GM12878 (cell line): ENCODE data around the gene NLE1. TPM values are rescaled to one million over a fixed set of nuclear protein-coding genes. Genes with fewer than 3 reads are reported as not detected.

ENCODE experiments used
- BCL11A ChIP-seq: IDR thresholded peaks from 2 replicates; pipeline ENCODE4 v1.6.1; 2011; ENCODE audit warnings: low read depth, low read length
- KAT2A ChIP-seq: conservative IDR thresholded peaks from 2 replicates; pipeline ENCODE4 v1.6.1; 2011; ENCODE audit warnings: low read depth, low read length; ENCODE audit not compliant: control insufficient read depth
- RAD51 ChIP-seq: fragments of 450-650 bp; IDR thresholded peaks from 2 replicates; pipeline ENCODE4 v1.6.1; 2016; ENCODE audit warnings: moderate library complexity, mild to moderate bottlenecking, inconsistent platforms
- REST ChIP-seq: IDR thresholded peaks from 2 replicates; pipeline ENCODE4 v1.6.1; 2012; ENCODE audit warnings: mild to moderate bottlenecking, low read depth, low read length
- SIN3A ChIP-seq: IDR thresholded peaks from 2 replicates; pipeline ENCODE4 v1.6.1; 2012; ENCODE audit warnings: low read depth, low read length, improper control_type of control experiment
- polyA plus RNA-seq, 11 experiments: library from polyadenylated mRNA; depleted of rRNA in 4 of 11; unstranded in 6 of 11; stranded (reverse) in 5 of 11; fragments of >200 nt; fragmentation: Nextera tagmentation in 4 of 11; fragmentation: Illumina TruSeq in 1 of 11; extraction: Ambion mirVana in 4 of 11; extraction: Trizol in 1 of 11; gene quantifications; 1 replicate in 1 of 11; 2 replicates in 10 of 11; pipeline versions ENCODE4 v1.2.1 to v1.2.3, GENCODE V29; 2011 to 2016; ENCODE audit warnings: inconsistent platforms in 2 of 11, missing spikeins in 2 of 11, low read depth in 1 of 11
- total RNA-seq, 4 experiments: library from RNA; depleted of rRNA in 3 of 4; stranded (reverse); fragments of >200 nt in 3 of 4; fragmentation: Illumina TruSeq in 1 of 4; extraction: Trizol in 1 of 4; gene quantifications; 2 replicates each; pipeline versions ENCODE4 v1.2.1 to v1.2.3, GENCODE V29; 2013 to 2021
- TF ChIP-seq, protein P1 (sequence below): fragments of 450-650 bp; IDR thresholded peaks from 2 replicates; pipeline ENCODE4 v1.6.1; 2017; ENCODE audit warnings: mild to moderate bottlenecking, moderate library complexity
- TF ChIP-seq, protein P2 (sequence below): fragments of 450-650 bp; IDR thresholded peaks from 2 replicates; pipeline ENCODE4 v1.6.1; 2014; ENCODE audit warnings: mild to moderate bottlenecking
- TF ChIP-seq, protein P3 (sequence below): fragments of 150-350 bp; IDR thresholded peaks from 2 replicates; pipeline ENCODE4 v1.6.1; 2016; ENCODE audit warnings: low read depth, low read length
- TF ChIP-seq, protein P4 (sequence below): fragments of 450-650 bp; formaldehyde crosslinking; IDR thresholded peaks from 2 replicates; pipeline ENCODE4 v1.4.0; 2020; ENCODE audit warnings: mild to moderate bottlenecking, moderate library complexity
- TF ChIP-seq, protein P5 (sequence below): fragments of 150-350 bp; IDR thresholded peaks from 2 replicates; pipeline ENCODE4 v1.6.1; 2014; ENCODE audit warnings: mild to moderate bottlenecking, low read depth, low read length

Gene NLE1
- total and polyA plus RNA-seq, 10 of the 15 experiments (the other 5 are each of a cell fraction or from before 2014, with no cell fraction given): 2.4 to 33.5 (median 17.6) TPM

- TF ChIP-seq KAT2A (no peak), REST (no peak), RAD51 (no peak), SIN3A (no peak), BCL11A (no peak)
- TF ChIP-seq, protein P1, sequence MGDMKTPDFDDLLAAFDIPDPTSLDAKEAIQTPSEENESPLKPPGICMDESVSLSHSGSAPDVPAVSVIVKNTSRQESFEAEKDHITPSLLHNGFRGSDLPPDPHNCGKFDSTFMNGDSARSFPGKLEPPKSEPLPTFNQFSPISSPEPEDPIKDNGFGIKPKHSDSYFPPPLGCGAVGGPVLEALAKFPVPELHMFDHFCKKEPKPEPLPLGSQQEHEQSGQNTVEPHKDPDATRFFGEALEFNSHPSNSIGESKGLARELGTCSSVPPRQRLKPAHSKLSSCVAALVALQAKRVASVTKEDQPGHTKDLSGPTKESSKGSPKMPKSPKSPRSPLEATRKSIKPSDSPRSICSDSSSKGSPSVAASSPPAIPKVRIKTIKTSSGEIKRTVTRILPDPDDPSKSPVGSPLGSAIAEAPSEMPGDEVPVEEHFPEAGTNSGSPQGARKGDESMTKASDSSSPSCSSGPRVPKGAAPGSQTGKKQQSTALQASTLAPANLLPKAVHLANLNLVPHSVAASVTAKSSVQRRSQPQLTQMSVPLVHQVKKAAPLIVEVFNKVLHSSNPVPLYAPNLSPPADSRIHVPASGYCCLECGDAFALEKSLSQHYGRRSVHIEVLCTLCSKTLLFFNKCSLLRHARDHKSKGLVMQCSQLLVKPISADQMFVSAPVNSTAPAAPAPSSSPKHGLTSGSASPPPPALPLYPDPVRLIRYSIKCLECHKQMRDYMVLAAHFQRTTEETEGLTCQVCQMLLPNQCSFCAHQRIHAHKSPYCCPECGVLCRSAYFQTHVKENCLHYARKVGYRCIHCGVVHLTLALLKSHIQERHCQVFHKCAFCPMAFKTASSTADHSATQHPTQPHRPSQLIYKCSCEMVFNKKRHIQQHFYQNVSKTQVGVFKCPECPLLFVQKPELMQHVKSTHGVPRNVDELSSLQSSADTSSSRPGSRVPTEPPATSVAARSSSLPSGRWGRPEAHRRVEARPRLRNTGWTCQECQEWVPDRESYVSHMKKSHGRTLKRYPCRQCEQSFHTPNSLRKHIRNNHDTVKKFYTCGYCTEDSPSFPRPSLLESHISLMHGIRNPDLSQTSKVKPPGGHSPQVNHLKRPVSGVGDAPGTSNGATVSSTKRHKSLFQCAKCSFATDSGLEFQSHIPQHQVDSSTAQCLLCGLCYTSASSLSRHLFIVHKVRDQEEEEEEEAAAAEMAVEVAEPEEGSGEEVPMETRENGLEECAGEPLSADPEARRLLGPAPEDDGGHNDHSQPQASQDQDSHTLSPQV: no peak
- TF ChIP-seq, protein P2, sequence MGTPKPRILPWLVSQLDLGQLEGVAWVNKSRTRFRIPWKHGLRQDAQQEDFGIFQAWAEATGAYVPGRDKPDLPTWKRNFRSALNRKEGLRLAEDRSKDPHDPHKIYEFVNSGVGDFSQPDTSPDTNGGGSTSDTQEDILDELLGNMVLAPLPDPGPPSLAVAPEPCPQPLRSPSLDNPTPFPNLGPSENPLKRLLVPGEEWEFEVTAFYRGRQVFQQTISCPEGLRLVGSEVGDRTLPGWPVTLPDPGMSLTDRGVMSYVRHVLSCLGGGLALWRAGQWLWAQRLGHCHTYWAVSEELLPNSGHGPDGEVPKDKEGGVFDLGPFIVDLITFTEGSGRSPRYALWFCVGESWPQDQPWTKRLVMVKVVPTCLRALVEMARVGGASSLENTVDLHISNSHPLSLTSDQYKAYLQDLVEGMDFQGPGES: no peak
- TF ChIP-seq, protein P3, sequence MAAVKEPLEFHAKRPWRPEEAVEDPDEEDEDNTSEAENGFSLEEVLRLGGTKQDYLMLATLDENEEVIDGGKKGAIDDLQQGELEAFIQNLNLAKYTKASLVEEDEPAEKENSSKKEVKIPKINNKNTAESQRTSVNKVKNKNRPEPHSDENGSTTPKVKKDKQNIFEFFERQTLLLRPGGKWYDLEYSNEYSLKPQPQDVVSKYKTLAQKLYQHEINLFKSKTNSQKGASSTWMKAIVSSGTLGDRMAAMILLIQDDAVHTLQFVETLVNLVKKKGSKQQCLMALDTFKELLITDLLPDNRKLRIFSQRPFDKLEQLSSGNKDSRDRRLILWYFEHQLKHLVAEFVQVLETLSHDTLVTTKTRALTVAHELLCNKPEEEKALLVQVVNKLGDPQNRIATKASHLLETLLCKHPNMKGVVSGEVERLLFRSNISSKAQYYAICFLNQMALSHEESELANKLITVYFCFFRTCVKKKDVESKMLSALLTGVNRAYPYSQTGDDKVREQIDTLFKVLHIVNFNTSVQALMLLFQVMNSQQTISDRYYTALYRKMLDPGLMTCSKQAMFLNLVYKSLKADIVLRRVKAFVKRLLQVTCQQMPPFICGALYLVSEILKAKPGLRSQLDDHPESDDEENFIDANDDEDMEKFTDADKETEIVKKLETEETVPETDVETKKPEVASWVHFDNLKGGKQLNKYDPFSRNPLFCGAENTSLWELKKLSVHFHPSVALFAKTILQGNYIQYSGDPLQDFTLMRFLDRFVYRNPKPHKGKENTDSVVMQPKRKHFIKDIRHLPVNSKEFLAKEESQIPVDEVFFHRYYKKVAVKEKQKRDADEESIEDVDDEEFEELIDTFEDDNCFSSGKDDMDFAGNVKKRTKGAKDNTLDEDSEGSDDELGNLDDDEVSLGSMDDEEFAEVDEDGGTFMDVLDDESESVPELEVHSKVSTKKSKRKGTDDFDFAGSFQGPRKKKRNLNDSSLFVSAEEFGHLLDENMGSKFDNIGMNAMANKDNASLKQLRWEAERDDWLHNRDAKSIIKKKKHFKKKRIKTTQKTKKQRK: no peak
- TF ChIP-seq, protein P4, sequence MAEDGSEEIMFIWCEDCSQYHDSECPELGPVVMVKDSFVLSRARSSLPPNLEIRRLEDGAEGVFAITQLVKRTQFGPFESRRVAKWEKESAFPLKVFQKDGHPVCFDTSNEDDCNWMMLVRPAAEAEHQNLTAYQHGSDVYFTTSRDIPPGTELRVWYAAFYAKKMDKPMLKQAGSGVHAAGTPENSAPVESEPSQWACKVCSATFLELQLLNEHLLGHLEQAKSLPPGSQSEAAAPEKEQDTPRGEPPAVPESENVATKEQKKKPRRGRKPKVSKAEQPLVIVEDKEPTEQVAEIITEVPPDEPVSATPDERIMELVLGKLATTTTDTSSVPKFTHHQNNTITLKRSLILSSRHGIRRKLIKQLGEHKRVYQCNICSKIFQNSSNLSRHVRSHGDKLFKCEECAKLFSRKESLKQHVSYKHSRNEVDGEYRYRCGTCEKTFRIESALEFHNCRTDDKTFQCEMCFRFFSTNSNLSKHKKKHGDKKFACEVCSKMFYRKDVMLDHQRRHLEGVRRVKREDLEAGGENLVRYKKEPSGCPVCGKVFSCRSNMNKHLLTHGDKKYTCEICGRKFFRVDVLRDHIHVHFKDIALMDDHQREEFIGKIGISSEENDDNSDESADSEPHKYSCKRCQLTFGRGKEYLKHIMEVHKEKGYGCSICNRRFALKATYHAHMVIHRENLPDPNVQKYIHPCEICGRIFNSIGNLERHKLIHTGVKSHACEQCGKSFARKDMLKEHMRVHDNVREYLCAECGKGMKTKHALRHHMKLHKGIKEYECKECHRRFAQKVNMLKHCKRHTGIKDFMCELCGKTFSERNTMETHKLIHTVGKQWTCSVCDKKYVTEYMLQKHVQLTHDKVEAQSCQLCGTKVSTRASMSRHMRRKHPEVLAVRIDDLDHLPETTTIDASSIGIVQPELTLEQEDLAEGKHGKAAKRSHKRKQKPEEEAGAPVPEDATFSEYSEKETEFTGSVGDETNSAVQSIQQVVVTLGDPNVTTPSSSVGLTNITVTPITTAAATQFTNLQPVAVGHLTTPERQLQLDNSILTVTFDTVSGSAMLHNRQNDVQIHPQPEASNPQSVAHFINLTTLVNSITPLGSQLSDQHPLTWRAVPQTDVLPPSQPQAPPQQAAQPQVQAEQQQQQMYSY: no peak
- TF ChIP-seq, protein P5, sequence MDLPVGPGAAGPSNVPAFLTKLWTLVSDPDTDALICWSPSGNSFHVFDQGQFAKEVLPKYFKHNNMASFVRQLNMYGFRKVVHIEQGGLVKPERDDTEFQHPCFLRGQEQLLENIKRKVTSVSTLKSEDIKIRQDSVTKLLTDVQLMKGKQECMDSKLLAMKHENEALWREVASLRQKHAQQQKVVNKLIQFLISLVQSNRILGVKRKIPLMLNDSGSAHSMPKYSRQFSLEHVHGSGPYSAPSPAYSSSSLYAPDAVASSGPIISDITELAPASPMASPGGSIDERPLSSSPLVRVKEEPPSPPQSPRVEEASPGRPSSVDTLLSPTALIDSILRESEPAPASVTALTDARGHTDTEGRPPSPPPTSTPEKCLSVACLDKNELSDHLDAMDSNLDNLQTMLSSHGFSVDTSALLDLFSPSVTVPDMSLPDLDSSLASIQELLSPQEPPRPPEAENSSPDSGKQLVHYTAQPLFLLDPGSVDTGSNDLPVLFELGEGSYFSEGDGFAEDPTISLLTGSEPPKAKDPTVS: no peak
Observed at GRCh38 chr17:35088356-35088880, 53.7 kb downstream of the NLE1 start (continued).
